Camera-type eye (tissue), 1 donor: ENCODE results near the gene LMNTD1. TPM values are rescaled to one million over a fixed set of nuclear protein-coding genes. Genes with fewer than 3 reads are reported as not detected.

ENCODE experiments used
- total RNA-seq: library from RNA; depleted of rRNA; stranded (reverse); fragments of >200 nt; gene quantifications from one replicate; pipeline ENCODE4 v1.2.3, GENCODE V29; 2014

The LMNTD1 gene, protein sequence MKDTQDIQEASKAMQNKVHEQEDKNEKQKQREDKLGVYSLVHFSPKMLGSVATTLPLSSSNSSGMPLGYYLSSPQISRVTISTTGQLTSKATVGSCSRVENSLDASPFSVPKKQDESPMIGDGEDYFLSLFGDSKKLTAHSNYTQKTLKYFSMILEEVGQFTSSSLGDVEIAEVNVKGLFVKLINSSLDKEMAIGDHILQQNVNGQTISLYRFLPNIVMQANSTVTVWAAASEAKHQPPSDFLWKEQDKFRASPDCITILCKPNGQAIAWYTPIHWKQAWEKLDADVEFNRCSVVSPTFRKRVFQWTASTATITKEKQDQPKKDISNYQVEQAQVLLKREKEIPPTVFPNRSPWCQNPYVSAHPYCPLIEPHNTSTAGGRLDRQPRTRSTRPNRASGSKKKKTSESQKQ
- total RNA-seq = not detected

GRCh38 chr12:25553098-25553497, at the start of gene LMNTD1:
Gene LMNTD1, minus strand, starts transcription at chr12:25553283. Its CDS starts 324 bp downstream, at chr12:25552959.

